Esophagus mucosa (tissue), 1 donor: ENCODE results near the gene SHKBP1. TPM values are rescaled to one million over a fixed set of nuclear protein-coding genes. Genes with fewer than 3 reads are reported as not detected.
"Not testable (repeated sequence)": the region's sequence is repeated elsewhere in the genome, so short reads cannot be mapped to it uniquely, and the experiment has no call there.

Experiments used
- ATAC-seq: fragments of 200-7000 bp; cut with Tn5 transposase; one replicate; pipeline ENCODE4 v1.9.1; 2020
- total RNA-seq: library from RNA; stranded (reverse); gene quantifications from one replicate; pipeline ENCODE4 v1.2.4, GENCODE V29; 2023
- donor health status: DM: yes; HTN: yes; CAD: no.

SHKBP1 gene
- total RNA-seq, 1 donor from 2014 or later = 42.8 TPM

DNA sequence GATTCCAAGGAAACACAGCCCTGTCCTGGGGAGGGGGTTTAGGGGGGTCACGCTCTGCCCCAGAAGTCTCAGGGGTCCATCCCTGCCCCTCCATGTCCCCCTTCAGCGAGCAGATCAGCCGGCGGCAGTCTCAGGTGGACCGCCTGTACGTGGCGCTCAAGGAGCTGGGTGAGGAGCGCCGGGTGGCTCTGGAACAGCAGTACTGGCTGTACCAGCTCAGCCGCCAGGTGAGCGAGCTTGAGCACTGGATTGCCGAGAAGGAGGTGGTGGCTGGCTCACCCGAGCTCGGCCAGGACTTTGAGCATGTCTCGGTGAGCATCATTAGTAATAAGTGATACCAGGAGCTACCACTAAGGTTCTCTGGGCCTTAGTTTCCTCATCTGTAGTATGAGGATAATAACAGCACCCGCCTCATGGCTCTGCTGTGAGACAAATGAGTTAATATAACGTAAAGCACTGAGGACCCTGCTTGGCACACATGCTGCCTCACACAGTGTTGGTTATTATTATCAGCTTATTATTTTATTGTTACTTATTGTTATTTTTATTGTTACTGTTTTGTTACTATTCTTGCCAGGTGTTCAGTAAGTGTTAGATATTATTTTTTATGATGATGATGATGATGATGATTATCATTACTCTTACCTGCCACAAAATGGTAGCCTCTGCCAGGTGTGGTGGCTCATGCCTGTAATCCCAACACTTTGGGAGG is 20.5 kb upstream of the SHKBP1 start:
- ATAC-seq = no peak

- ATAC-seq = no peak
These were observed 19.6 kb upstream of the SHKBP1 start for GRCh38 chr19:40556953-40557530.

GRCh38 chr19:40559394-40559793 is 17.3 kb upstream of the SHKBP1 start:
- no peak for ATAC-seq

- no peak for ATAC-seq
These were observed 16.6 kb upstream of the SHKBP1 start for GRCh38 chr19:40560092-40560507.

GRCh38 chr19:40561947-40562346 is 14.7 kb upstream of the SHKBP1 start:
- no peak for ATAC-seq

DNA sequence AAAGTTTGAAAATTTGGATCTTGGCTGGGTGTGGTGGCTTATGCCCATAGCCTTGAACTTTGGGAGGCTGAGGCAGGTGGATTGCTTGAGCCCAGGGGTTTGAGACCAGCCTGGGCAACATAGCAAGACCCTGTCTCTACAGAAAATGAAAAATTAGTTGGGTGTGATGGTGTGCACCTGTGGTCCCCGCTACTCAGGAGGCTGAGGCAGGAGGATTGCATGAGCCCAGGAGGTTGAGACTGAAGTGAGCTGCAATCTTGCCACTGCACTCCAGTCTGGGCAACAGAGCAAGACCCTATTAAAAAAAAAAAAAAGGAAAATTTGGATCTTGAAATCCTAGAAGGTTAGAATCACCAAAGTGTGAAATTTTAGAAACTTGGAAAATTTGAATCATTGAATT is 12.1 kb upstream of the SHKBP1 start:
- ATAC-seq = not testable (repeated sequence)

DNA sequence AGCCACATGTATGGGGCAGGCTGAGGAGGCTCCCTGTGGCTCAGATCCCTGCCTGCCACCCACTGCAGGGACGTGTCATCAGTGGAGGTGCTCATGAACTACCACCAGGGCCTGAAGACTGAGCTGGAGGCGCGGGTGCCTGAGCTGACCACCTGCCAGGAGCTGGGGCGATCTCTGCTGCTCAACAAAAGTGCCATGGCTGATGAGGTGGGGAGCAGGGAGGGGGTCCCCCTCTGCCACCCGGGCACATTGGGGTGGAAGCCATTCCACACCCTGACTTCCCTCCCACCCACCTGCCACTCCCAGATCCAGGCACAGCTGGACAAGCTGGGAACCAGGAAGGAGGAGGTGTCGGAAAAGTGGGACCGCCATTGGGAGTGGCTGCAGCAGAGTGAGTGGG is 11.3 kb upstream of the SHKBP1 start:
- ATAC-seq = no peak

DNA sequence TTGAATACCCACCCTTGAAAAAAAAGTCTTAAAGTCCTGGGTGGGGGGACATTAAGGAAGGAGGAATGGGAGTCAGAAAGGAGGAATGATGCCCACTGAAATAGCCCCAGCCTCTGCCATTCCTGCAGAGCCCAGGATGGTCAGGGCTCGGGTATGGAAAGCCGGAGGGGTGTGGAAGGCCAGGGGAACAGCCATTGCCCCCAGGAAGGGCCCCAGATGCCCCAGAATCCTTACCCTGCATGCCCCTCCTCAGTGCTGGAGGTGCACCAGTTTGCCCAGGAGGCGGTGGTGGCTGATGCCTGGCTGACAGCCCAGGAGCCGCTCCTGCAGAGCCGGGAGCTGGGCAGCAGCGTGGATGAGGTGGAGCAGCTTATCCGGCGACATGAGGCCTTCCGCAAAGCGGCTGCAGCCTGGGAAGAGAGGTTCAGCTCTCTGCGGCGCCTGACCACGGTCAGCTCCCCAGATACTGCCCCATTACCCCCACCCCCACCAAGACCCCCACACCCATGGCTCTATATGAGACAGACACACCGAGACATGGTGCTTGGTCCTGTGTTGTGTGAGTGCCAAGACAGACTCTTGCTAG is 10.7 kb upstream of the SHKBP1 start:
- no peak for ATAC-seq

DNA sequence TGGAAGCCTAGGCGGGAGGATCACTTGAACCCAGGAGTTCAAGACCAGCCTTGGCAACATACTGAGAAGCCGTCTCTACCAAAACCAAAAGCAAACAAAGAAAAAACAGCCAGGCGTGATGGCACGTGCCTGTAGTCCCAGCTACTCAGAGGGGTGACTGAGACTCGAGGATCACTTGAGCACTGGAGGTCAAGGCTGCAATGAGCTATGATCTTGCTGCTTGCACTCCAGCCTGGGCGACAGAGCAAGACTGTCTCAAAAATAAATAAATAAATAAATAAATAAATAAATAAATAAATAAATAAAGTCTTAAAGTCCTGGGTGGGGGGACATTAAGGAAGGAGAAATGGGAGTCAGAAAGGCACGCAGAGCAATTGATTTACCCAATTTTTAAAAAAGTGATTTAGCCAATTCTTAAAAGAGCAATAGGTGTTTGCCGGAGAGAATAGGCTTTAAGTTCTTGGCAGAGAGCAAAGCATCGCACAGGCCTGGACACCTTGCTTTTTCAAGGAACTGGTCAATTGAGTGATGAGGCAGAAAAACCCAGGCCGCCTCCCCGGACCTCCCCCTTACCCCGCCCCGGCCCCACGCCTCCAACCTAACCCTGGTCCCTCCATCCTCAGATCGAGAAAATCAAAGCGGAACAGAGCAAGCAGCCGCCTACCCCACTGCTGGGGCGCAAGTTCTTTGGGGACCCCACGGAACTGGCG is 9.5 kb upstream of the SHKBP1 start:
- no peak for ATAC-seq

DNA sequence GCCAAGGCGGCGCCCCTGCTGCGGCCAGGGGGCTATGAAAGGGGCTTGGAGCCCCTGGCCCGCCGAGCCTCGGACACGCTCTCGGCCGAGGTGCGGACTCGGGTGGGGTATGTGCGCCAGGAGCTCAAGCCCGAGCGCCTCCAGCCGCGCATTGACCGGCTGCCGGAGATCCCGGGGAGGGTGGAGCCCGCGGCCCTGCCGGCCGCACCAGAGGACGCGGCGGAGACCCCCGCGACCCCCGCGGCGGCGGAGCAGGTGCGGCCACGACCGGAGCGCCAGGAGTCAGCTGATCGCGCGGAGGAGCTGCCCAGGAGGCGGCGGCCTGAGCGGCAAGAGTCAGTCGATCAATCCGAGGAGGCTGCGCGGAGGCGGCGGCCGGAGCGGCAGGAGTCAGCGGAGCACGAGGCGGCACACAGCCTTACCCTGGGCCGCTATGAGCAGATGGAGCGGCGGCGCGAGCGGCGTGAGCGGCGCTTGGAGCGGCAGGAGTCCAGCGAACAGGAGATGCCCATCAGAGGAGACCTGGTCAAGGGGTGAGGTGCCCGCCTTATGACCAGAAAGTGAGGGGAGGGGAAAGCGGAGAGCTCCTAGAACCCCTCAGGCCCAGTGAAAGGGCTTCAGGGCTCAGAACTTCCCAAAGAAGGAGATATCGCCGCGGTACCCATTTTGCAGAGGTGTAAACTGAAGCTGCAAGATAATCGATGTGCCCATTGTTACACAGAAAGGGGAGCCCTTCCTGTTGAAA is 8.8 kb upstream of the SHKBP1 start:
- ATAC-seq = no peak

- ATAC-seq = peak; percentile 98
These were observed 6.2 kb upstream of the SHKBP1 start for GRCh38 chr19:40570313-40571004.

DNA sequence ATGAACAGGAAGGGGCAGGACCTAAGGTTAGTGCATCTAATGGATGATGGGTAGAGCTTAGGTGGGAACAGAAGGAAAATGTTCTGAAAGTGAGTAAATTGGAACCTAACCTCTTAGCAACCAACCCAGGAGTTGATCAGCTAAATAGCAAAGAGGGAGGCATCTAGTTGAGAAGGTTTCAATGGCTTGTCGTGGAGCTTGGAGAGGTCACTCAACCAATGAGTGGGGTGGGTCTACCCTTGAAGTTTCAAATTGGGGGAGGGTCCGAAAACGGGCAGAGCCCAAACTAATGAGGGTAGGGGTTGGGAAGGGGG is 5.7 kb upstream of the SHKBP1 start:
- ATAC-seq = no peak

DNA sequence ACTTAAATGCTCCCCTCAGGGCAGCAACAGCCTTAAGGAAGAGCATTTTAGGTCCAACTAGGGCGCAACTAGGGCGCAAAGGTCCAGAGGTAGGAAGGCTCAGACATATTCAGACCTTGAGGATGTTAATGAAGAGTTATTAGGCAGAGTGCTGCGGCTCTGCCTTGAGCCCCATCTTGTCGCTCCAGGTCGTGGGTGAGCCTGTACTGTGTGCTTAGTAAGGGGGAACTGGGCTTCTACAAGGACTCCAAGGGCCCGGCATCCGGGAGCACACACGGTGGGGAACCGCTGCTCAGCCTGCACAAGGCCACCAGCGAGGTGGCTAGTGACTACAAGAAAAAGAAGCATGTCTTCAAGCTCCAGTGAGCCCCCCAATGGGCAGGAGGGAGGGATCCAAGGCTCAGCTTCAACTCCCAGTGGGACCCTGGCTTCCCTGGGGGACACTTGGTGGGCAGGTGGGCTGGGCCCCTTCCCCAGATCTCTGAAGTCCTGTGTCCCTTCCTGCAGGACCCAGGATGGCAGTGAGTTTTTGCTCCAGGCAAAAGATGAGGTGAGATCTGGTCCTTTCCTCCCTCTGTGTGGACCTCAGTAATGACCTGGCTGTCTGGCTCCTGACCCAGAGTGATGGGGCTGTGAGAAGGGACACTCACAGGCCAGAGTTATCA is 4.7 kb upstream of the SHKBP1 start:
- ATAC-seq = no peak

- ATAC-seq = no peak
These were observed 1.3 kb upstream of the SHKBP1 start for GRCh38 chr19:40575326-40575725.

GRCh38 chr19:40576151-40576584 is 505 bp upstream of the SHKBP1 start:
- peak; percentile 17 for ATAC-seq

DNA sequence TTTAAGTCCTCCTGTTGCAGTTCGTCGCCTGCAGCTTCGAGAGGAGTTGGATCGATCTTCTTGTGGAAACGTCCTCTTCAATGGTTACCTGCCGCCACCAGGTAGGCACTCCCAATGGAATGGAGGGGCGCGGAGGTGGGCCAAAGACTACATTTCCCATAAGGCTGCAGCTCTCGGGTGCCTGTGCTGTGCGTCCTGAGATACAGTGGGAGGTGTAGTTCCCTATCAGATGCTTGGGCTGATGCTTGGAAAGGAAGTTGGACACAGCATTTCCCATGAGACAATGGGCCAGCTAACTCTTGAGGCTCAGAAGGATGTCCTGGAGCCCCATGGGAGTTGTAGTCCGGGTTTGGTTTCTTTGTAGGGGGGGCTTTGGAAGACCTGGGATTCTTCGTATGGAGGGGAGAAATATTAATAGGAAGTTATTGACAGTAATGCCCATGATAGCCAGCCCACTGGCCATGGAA is 1.8 kb downstream of the SHKBP1 start:
- ATAC-seq = no peak

- ATAC-seq = no peak
These were observed 3.9 kb downstream of the SHKBP1 start for GRCh38 chr19:40580619-40581018.

DNA sequence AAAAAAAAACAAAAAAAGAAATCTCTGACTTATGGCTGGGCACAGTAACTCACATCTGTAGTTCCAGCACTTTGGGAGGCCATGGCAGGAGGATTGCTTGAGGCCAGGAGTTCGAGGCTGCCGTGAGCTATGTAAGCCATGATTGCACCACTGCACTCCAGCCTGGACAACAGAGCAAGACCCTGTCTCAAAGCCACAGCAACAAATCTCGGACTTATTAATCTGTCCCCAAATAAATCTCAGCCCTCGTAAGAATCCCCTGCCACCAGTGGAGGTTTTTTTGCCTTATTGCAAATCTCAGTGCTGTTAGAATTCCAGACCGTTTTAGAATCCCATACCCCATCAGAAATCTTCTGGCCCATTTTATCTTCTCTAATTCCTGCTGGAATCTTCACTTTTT is 4.9 kb downstream of the SHKBP1 start:
- no peak for ATAC-seq

GRCh38 chr19:40582467-40582866 is 5.8 kb downstream of the SHKBP1 start:
- ATAC-seq = no peak

DNA sequence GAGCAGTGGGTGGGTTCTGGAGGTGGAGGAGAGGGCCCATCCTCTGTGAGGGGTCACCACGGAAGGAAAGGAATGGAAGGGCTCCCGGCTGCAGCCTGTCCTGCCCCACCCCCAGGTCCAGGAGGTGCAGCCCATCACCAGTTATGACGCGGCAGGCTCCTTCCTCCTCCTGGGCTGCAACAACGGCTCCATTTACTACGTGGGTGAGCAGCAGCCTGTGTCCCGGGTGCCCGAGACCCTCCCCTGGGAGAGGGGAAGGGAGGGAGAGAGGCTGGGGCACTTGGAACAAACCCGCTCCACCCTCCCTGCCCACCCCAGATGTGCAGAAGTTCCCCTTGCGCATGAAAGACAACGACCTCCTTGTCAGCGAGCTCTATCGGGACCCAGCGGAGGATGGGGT is 6.6 kb downstream of the SHKBP1 start:
- ATAC-seq = no peak

GRCh38 chr19:40584007-40584406 is 7.3 kb downstream of the SHKBP1 start:
- no peak for ATAC-seq
